ENCODE measurements around the gene CDH10.

CDH10 gene

GRCh38 chr5:24644761-24645160 lies at the start of gene CDH10:
Gene CDH10 (minus strand): TSS chr5:24644978. CDS start chr5:24593490, 51,488 bp downstream.
- Histone ChIP-seq H3K4me1 (ENCODE audit: low read depth, poor library complexity, severe bottlenecking) (no peaks in the 10 kb centered on the region), H3K79me2 (ENCODE audit: insufficient read depth, low read depth) (no peaks in the 10 kb centered on the region), H3K27ac (no peak within 1 kb of the TSS), H3K4me3 (IDR thresholded peaks at IDR 0.05; ENCODE audit: insufficient read depth, low read depth, low read length) (no peak within 1 kb of the TSS), H3K4me2 (no peak within 1 kb of the TSS), H2AFZ (ENCODE audit: low read depth) (no peak within 1 kb of the TSS), H3K9ac (no peak within 1 kb of the TSS), H3K27me3 (ENCODE audit: insufficient read depth, low read depth) (no peaks in the 10 kb centered on the region), H3K36me3 (ENCODE audit: insufficient read depth) (no peaks in the 10 kb centered on the region), H4K20me1 (ENCODE audit: insufficient read depth) (no peaks in the 10 kb centered on the region)
- TF ChIP-seq CTCF (conservative IDR thresholded peaks at IDR 0.05; ENCODE audit: low read depth, low read length): no peak

- Histone ChIP-seq H3K27me3 (ENCODE audit: insufficient read depth, low read depth) (no peaks in the 10 kb centered on the region), H3K4me2 (no peak overlapping the region), H3K4me3 (IDR thresholded peaks at IDR 0.05; ENCODE audit: insufficient read depth, low read depth, low read length) (no peak overlapping the region), H2AFZ (ENCODE audit: low read depth) (no peak overlapping the region), H3K27ac (no peak overlapping the region), H3K4me1 (ENCODE audit: low read depth, poor library complexity, severe bottlenecking) (no peaks in the 10 kb centered on the region), H4K20me1 (ENCODE audit: insufficient read depth) (no peaks in the 10 kb centered on the region), H3K79me2 (ENCODE audit: insufficient read depth, low read depth) (no peaks in the 10 kb centered on the region), H3K36me3 (ENCODE audit: insufficient read depth) (no peaks in the 10 kb centered on the region), H3K9ac (no peak overlapping the region)
- TF ChIP-seq CTCF (conservative IDR thresholded peaks at IDR 0.05; ENCODE audit: low read depth, low read length): no peak
Measured at GRCh38 chr5:24693609-24694008, 48.8 kb upstream of the CDH10 start.

GRCh38 chr5:24691074-24691473 lies 46.3 kb upstream of the CDH10 start:
- H3K27me3 ChIP-seq (ENCODE audit: insufficient read depth, low read depth): no peaks in the 10 kb centered on the region
- TF ChIP-seq CTCF (conservative IDR thresholded peaks at IDR 0.05; ENCODE audit: low read depth, low read length): no peak
- H3K4me3 ChIP-seq (IDR thresholded peaks at IDR 0.05; ENCODE audit: insufficient read depth, low read depth, low read length): no peak overlapping the region
- no peaks in the 10 kb centered on the region for H3K4me1 ChIP-seq (ENCODE audit: low read depth, poor library complexity, severe bottlenecking)
- H2AFZ ChIP-seq (ENCODE audit: low read depth): no peak overlapping the region
- no peak overlapping the region for H3K9ac ChIP-seq
- no peaks in the 10 kb centered on the region for H3K79me2 ChIP-seq (ENCODE audit: insufficient read depth, low read depth)
- no peak overlapping the region for H3K4me2 ChIP-seq
- no peaks in the 10 kb centered on the region for H3K36me3 ChIP-seq (ENCODE audit: insufficient read depth)
- no peaks in the 10 kb centered on the region for H4K20me1 ChIP-seq (ENCODE audit: insufficient read depth)
- H3K27ac ChIP-seq: no peak overlapping the region

- no peaks in the 10 kb centered on the region for H3K4me1 ChIP-seq (ENCODE audit: low read depth, poor library complexity, severe bottlenecking)
- H3K27ac ChIP-seq: no peak overlapping the region
- no peak overlapping the region for H3K9ac ChIP-seq
- H3K4me3 ChIP-seq (IDR thresholded peaks at IDR 0.05; ENCODE audit: insufficient read depth, low read depth, low read length): no peak overlapping the region
- no peaks in the 10 kb centered on the region for H3K36me3 ChIP-seq (ENCODE audit: insufficient read depth)
- H2AFZ ChIP-seq (ENCODE audit: low read depth): no peak overlapping the region
- no peaks in the 10 kb centered on the region for H4K20me1 ChIP-seq (ENCODE audit: insufficient read depth)
- no peak for TF ChIP-seq CTCF (conservative IDR thresholded peaks at IDR 0.05; ENCODE audit: low read depth, low read length)
- no peak overlapping the region for H3K4me2 ChIP-seq
- no peaks in the 10 kb centered on the region for H3K79me2 ChIP-seq (ENCODE audit: insufficient read depth, low read depth)
- H3K27me3 ChIP-seq (ENCODE audit: insufficient read depth, low read depth): no peaks in the 10 kb centered on the region
Measured at GRCh38 chr5:24681106-24681505, 36.3 kb upstream of the CDH10 start.
